Ascending aorta (tissue), 2 donors: ENCODE data around the gene PTPRN2. TPM values are rescaled to one million over a fixed set of nuclear protein-coding genes. Genes with fewer than 3 reads are reported as not detected.
"Not testable (repeated sequence)": the region's sequence is repeated elsewhere in the genome, so short reads cannot be mapped to it uniquely, and the experiment has no call there.

Experiments used
- DNase-seq, 2 donors: peaks; one replicate each; pipeline ENCODE4 v3.0.0-alpha.2; 2019; ENCODE audit warnings: low spot score in 2 of 2
- H3K27ac ChIP-seq, 2 donors: fragments of 200-600 bp; sonication (generic); one replicate each; pipeline ENCODE4 v1.5.1; 2016 to 2017; ENCODE audit warnings: mild to moderate bottlenecking in 1 of 2
- H3K27me3 ChIP-seq: fragments of 200-600 bp; sonication (generic); one replicate; pipeline ENCODE4 v1.5.1; 2017
- H3K36me3 ChIP-seq, 2 donors: fragments of 200-600 bp; sonication (generic); one replicate each; pipeline ENCODE4 v1.5.1; 2016
- H3K4me1 ChIP-seq, 2 donors: fragments of 200-600 bp; sonication (generic); one replicate each; pipeline ENCODE4 v1.5.1; 2016 to 2017; ENCODE audit warnings: mild to moderate bottlenecking in 1 of 2
- H3K4me3 ChIP-seq, 2 donors: fragments of 200-600 bp; sonication (generic); one replicate each; pipeline ENCODE4 v1.5.1; 2016 to 2017; ENCODE audit warnings: mild to moderate bottlenecking in 1 of 2
- H3K9me3 ChIP-seq, 2 donors: fragments of 200-600 bp; sonication (generic); one replicate each; pipeline ENCODE4 v1.5.1; 2016
- intact Hi-C: fragments of 100-400 bp; cut with DNase I; formaldehyde crosslinking; loops from one replicate; pipeline ENCODE4 v1.15.1; 2023
- total RNA-seq: library from RNA; depleted of rRNA; stranded (reverse); fragments of >200 nt; gene quantifications from one replicate; pipeline ENCODE4 v1.1.0, GENCODE V29; 2016
- TF ChIP-seq, protein P1 (sequence below), 3 experiments: fragments of 200-600 bp in 2 of 3; fragments of 450-650 bp in 1 of 3; sonication (generic) in 2 of 3; IDR thresholded peaks; one replicate each; pipeline ENCODE4 v1.5.1; 2016 to 2019; ENCODE audit warnings: antibody characterized with exemption in 3 of 3, mild to moderate bottlenecking in 1 of 3, moderate library complexity in 1 of 3

The PTPRN2 gene
- total RNA-seq, 1 donor from 2014 or later = 7.3 TPM

DNA sequence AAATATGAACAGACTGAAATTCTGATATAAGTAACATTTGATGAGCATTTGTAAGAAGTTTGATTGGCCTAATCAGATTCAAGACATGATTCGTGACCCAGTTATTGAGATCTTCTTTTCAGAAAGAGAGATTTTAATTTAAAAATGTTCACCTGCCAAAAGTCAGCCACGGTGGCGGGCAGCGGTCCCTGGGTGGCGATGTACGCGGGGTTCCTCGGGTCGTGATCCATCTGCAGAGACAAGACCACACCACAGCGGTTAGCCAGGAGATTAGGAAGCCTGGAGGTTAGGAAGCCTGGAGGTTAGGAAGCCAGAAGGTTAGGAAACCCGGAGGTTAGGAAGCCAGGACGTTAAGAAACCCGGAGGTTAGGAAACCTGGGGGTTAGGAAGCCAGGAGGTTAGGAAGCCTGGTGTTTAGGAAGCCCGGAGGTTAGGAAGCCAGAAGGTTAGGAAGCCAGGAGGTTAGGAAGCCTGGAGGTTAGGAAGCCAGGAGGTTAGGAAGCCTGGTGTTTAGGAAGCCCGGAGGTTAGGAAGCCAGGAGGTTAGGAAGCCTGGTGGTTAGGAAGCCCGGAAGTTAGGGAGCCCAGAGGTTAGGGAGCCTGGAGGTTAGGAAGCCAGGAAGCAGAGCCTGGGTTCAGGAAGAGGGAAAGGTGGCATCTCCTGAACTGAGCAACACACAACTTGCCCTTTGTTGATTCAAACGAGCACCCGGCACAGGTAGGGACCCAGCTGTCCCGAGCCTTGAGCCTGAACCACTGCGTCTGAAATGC is 992.4 kb downstream of the PTPRN2 start:
- Histone ChIP-seq H3K27ac (no peak overlapping the region), H3K27me3 (no peaks in the 10 kb centered on the region), H3K4me1 (no peaks in the 10 kb centered on the region), H3K4me3 (no peak overlapping the region), H3K9me3 (no peaks in the 10 kb centered on the region), H3K36me3 (no peaks in the 10 kb centered on the region)
- intact Hi-C loops = no loop called here
- TF ChIP-seq, protein P1, sequence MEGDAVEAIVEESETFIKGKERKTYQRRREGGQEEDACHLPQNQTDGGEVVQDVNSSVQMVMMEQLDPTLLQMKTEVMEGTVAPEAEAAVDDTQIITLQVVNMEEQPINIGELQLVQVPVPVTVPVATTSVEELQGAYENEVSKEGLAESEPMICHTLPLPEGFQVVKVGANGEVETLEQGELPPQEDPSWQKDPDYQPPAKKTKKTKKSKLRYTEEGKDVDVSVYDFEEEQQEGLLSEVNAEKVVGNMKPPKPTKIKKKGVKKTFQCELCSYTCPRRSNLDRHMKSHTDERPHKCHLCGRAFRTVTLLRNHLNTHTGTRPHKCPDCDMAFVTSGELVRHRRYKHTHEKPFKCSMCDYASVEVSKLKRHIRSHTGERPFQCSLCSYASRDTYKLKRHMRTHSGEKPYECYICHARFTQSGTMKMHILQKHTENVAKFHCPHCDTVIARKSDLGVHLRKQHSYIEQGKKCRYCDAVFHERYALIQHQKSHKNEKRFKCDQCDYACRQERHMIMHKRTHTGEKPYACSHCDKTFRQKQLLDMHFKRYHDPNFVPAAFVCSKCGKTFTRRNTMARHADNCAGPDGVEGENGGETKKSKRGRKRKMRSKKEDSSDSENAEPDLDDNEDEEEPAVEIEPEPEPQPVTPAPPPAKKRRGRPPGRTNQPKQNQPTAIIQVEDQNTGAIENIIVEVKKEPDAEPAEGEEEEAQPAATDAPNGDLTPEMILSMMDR (IDR thresholded peaks at IDR 0.05) = no peak
- DNase-seq = no peak

- no peaks in the 10 kb centered on the region for H3K27me3 ChIP-seq
- no peak overlapping the region for H3K4me3 ChIP-seq
- no peaks in the 10 kb centered on the region for H3K36me3 ChIP-seq
- no peak for DNase-seq
- intact Hi-C loops = no loop called here
- H3K4me1 ChIP-seq = no peaks in the 10 kb centered on the region
- no peaks in the 10 kb centered on the region for H3K9me3 ChIP-seq
- H3K27ac ChIP-seq = no peak overlapping the region
- TF ChIP-seq, protein P1 (IDR thresholded peaks at IDR 0.05) = no peak
These were observed 993.3 kb downstream of the PTPRN2 start for GRCh38 chr7:157594306-157594705.

- intact Hi-C loops = no loop called here
- Histone ChIP-seq H3K4me3 (no peak overlapping the region), H3K36me3 (no peaks in the 10 kb centered on the region), H3K27ac (no peak overlapping the region), H3K27me3 (no peaks in the 10 kb centered on the region), H3K4me1 (no peaks in the 10 kb centered on the region), H3K9me3 (no peaks in the 10 kb centered on the region)
- no peak for DNase-seq
- TF ChIP-seq, protein P1 (IDR thresholded peaks at IDR 0.05) = no peak
These were observed 994.1 kb downstream of the PTPRN2 start for GRCh38 chr7:157593541-157593940.

GRCh38 chr7:157592636-157593320 is 994.8 kb downstream of the PTPRN2 start:
- DNase-seq, H3K27me3 ChIP-seq, H3K27ac ChIP-seq, H3K36me3 ChIP-seq, intact Hi-C loops, H3K9me3 ChIP-seq, H3K4me3 ChIP-seq, H3K4me1 ChIP-seq: not testable (repeated sequence)

DNA sequence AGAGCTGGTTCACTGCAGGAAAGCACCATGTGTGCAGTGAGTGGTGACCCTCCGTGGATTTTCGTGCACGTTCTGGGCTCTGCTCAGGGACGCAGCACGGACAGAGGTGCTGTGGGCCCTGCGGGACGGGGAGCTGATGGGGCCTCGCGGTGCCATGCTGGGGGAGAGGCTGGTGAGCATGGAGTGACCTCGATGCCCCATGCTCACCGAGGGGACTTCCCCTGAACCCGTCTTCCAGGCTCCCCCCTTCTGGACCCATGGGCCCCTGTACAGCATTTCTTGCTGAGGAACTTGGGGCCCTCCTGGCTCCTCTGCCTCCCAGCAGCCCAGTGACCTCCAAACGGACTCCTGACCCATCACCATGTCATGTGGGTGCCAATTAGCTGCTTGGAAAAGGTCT is 997.1 kb downstream of the PTPRN2 start:
- H3K27me3 ChIP-seq = no peaks in the 10 kb centered on the region
- DNase-seq = no peak

DNA sequence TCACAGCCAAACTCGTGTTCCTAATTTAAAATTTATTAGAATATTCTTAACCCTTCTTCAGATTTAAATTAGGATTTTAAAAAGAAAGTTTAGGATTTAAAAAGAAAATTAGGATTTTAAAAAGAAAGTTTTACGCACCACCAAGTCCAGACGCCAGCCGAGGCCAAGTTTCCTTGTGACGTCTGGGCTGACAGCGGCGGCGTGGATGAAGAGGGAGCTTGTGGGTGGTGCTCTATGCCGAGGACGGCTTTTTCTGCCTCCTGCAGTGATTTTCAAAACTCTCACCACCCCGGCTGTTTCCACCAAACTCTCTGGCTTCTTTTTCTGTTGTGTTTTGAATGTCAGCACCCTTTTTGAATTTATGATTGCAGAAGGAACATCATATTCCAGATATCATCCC is 997.9 kb downstream of the PTPRN2 start:
- TF ChIP-seq, protein P1 (IDR thresholded peaks at IDR 0.05) = no peak
- DNase-seq = no peak
- Histone ChIP-seq H3K4me3 (no peak overlapping the region), H3K36me3 (no peaks in the 10 kb centered on the region), H3K4me1 (no peaks in the 10 kb centered on the region), H3K27ac (no peak overlapping the region), H3K27me3 (no peaks in the 10 kb centered on the region), H3K9me3 (no peaks in the 10 kb centered on the region)
- intact Hi-C loops = no loop called here

More for the DNA sequence above, 997.1 kb downstream of the PTPRN2 start:
- TF ChIP-seq, protein P1 (IDR thresholded peaks at IDR 0.05) = no peak
- no peak overlapping the region for H3K4me3 ChIP-seq
- no peak overlapping the region for H3K27ac ChIP-seq
- H3K4me1 ChIP-seq = no peaks in the 10 kb centered on the region
- H3K36me3 ChIP-seq = no peaks in the 10 kb centered on the region
- intact Hi-C loops = no loop called here
- H3K9me3 ChIP-seq = no peaks in the 10 kb centered on the region
